Measurements from ENCODE around the gene ARCN1. TPM values are rescaled to one million over a fixed set of nuclear protein-coding genes. Genes with fewer than 3 reads are reported as not detected.

ARCN1 gene
- total and polyA plus RNA-seq, 9 of the 15 experiments (the other 6 are each of a cell fraction or from before 2014, with no cell fraction given) = 30.0 to 224 (median 76.4) TPM

DNA sequence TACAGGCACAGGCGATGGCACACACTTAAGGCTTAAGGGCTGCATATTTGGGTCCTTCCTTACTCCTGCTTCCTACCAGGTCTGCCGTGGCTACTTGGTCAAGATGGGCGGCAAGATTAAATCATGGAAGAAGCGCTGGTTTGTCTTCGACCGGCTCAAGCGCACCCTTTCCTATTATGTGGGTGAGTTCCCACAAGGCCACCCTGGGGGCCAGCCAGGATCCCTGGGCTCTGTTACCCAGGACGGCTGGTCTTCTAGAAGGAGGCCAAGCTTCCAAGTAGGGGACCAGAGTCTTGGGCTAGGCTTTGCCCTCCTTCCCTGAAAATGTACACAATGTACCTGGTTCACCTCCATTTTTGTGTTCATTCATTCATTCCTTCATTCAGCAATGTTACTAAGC, 78.2 kb downstream of the ARCN1 start (continued):
- TF ChIP-seq, protein P1, sequence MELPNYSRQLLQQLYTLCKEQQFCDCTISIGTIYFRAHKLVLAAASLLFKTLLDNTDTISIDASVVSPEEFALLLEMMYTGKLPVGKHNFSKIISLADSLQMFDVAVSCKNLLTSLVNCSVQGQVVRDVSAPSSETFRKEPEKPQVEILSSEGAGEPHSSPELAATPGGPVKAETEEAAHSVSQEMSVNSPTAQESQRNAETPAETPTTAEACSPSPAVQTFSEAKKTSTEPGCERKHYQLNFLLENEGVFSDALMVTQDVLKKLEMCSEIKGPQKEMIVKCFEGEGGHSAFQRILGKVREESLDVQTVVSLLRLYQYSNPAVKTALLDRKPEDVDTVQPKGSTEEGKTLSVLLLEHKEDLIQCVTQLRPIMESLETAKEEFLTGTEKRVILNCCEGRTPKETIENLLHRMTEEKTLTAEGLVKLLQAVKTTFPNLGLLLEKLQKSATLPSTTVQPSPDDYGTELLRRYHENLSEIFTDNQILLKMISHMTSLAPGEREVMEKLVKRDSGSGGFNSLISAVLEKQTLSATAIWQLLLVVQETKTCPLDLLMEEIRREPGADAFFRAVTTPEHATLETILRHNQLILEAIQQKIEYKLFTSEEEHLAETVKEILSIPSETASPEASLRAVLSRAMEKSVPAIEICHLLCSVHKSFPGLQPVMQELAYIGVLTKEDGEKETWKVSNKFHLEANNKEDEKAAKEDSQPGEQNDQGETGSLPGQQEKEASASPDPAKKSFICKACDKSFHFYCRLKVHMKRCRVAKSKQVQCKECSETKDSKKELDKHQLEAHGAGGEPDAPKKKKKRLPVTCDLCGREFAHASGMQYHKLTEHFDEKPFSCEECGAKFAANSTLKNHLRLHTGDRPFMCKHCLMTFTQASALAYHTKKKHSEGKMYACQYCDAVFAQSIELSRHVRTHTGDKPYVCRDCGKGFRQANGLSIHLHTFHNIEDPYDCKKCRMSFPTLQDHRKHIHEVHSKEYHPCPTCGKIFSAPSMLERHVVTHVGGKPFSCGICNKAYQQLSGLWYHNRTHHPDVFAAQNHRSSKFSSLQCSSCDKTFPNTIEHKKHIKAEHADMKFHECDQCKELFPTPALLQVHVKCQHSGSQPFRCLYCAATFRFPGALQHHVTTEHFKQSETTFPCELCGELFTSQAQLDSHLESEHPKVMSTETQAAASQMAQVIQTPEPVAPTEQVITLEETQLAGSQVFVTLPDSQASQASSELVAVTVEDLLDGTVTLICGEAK (IDR thresholded peaks at IDR 0.05) = no peak
- TF ChIP-seq, protein P1 (CRISPR knock-in tag; IDR thresholded peaks at IDR 0.05) = no peak
- TF ChIP-seq NONO (IDR thresholded peaks at IDR 0.05; ENCODE audit: low read depth in 2 of 2, low read length in 1 of 2) (no peak), TAF9B (IDR thresholded peaks at IDR 0.05; ENCODE audit: partially characterized antibody) (no peak), RBM15 (IDR thresholded peaks at IDR 0.05; ENCODE audit: insufficient read depth, low read length) (no peak)

Data from K562 (cell line).